ENCODE data around the gene XPNPEP2.

DNA sequence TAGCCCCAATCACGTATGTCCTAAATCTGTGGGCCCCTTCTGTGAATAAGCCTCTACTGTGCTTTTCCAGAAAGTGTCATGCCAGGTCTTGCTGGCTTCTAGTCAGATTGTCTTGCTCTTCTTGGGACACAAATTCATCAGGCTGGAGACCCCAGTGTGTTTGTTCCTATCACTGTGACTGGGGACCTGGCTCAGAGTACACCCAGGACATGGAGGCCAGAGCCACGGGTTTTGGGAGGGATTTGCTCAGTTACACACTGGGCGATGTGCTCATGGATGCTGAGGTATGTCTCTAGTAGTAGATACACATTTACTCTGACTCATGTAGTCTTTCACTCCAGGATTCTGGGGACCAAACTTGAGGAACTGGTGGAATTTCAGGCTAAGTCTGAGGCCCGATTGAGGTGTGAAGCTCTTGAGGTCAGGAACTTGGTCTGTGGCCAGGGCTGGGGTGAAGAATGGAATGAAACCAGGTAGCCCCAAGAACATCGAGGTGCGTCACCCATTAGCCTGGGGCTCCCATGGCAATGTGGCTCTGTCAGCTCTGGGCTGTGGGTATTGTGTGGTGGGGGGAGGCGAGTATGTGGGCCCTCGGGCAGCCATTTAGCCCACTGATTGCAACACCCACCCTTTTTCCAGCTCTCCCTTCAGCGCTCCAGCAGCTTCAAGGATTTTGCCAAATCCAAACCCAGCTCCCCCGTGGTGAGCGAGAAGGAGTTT is 48.7 kb downstream of the XPNPEP2 start:
- TF ChIP-seq EZH2phosphoT487 (IDR thresholded peaks at IDR 0.05; ENCODE audit: insufficient read depth, low read depth) (no peak), EZH2 (IDR thresholded peaks at IDR 0.05; ENCODE audit: insufficient read depth, poor library complexity, severe bottlenecking) (no peak)
